NCI-H2171 treated with DMSO at 0.1 percent for 48 hours (cell line): ENCODE results near the gene ME3.
A peak's percentile ranks its signal among the peaks of the same experiment; 100 is the strongest.
"Not testable (repeated sequence)": the region's sequence is repeated elsewhere in the genome, so short reads cannot be mapped to it uniquely, and the experiment has no call there.

Experiments
- DNase-seq: peaks from one replicate; lab custom pipeline; 2025; lab: John Stamatoyannopoulos, UW

The ME3 gene

DNA sequence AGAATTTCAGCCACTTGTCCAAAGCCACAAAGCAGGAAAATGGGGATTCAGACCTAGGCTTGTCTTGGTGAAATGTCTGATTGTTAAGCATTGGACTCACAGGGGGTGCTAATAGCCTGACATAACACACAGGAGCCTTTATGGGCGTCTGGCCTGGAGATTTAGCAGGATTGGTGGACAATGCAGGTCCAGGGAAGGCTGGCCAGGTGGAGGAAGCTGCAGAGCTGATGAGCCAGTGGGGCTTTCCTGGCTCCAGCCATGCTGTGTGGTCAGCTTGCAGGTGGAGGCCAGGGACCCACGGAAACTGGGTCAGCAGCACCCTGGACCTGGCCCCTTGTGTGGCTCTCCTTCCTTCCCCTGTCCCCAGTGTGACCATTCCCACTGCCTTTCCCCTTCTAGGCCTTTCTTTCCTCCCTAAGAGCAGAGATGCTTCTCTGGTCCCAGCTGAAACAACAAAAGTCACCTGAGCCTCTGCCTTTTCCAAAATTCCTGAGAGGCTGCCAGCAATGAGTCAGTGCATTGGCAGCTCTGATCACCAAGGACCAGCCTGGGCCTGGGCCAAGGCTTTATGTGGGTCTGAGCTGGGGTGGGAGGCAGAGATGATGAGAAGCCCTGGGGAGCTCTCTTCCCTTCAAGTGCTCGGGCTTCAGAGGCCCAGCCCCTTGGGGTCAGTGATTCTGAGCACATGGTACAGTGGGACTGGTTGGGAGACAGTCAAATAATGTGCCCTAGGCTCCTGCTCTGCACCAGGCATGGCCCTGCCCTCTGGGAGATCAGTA is 212.5 kb downstream of the ME3 start:
- no peak for DNase-seq

- DNase-seq: no peak
Measured at GRCh38 chr11:86459002-86459385, 213.4 kb downstream of the ME3 start.

GRCh38 chr11:86458294-86459001 is 214.0 kb downstream of the ME3 start:
- no peak for DNase-seq

DNA sequence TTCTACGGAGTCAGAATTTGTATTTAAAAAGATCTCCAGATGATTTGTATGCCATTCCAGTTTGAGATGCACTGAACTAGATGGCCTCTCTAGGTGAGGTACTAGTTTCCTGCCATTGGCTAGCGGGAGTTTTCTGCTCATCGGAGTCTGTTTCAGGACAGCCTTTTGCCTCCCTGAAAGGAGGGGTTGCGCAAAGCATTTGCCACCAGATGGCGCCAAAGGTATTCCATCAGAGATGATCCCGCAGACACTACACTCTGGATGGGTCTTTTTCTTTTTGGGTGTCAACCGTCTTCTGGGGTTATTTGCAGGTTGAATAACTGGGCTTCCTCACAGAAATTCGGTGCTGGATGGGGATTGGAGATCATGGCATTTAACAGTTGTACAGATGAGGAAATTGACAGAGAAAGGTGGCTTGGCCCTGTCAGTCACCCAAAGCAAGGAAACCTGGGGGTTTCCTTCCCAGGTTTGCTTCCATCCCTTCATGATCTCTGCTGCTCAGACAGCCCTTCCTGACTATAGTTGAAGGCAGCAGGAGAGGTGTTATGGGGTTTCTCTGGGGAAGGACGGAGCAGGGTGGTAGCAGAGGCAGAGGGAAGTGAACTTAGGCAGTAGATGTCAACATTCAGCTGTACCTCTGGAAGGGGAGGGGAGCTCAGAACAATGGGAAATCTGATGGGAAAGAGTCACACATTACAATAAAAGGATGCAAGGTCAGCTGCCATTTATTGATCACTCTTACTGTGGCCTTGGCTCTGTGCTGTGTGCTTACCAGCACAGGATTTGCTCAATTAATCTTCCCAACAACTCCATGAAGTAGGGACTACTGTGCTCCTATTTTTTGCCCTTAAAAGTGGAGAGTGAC is 216.1 kb downstream of the ME3 start:
- DNase-seq: peak; percentile 98

- no peak for DNase-seq
Measured at GRCh38 chr11:86453290-86454030, 219.0 kb downstream of the ME3 start.

DNA sequence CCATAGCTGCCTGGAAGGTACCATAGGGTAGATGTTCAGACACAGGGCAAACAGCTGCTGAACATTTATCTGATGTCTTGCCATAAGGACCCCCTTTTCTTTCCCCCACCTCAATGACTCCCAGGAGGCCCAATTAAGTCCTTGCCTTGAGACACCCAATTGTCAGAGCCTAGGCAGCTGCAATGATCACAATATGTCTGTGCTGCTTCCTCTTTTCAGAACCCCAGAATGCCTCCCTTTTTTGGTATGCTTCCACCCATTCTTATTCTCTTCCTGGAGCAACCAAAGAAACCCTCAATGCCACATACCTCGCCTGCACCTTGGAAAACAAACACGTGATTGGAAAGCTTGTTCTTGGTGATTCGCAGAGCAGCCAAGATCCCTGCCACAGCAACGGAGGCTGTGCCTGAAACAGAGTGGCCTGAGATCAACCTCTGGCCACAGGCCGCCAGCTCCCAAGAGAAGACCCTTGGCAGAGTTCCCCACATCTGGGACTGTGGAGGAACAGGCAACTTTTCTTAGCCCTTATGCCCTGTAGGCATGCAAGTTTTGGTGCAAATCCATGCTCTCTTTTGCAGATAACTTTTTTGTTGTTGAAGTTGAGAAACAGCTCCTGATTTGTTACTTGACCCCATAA is 222.3 kb downstream of the ME3 start:
- DNase-seq: no peak

- DNase-seq: no peak
Measured at GRCh38 chr11:86447763-86448480, 224.5 kb downstream of the ME3 start.

DNA sequence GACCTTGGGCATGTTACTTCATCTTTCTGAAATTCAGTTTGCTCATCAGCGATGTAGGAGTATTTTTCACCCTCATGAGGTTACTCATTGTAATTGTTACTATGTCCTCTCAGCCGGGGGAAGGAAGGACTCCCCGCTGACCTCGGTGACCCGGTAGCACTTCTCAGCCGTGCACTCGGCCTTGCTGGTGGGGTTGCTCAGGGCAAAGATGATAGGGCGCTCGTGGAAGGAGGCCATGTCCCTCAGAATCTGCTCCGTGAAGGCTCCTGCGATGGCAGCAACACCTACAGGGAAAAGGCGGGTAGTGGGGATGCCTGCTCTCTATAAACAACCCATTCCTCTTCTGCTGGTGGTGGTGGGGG is 225.5 kb downstream of the ME3 start:
- no peak for DNase-seq

GRCh38 chr11:86446163-86446923 is 226.1 kb downstream of the ME3 start:
- no peak for DNase-seq

DNA sequence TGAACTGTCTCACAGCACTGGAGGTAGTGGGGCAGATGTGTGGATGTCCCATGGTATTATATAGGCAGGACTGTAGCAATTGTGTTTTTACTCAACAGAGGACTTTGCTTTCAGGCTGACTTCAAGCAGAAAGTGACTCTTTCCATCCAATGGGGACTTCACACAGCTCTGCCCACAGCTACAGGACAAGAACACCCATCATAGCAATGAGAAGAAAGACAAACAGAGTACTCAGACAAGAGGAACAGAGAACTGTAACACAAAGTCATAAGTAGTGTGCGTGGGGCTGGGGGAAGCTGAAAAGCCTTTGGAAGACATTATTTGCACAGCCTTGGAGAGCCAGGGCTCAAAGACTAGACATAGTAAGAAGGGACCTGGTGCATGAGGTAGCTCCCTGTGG is 227.4 kb downstream of the ME3 start:
- DNase-seq: no peak

DNA sequence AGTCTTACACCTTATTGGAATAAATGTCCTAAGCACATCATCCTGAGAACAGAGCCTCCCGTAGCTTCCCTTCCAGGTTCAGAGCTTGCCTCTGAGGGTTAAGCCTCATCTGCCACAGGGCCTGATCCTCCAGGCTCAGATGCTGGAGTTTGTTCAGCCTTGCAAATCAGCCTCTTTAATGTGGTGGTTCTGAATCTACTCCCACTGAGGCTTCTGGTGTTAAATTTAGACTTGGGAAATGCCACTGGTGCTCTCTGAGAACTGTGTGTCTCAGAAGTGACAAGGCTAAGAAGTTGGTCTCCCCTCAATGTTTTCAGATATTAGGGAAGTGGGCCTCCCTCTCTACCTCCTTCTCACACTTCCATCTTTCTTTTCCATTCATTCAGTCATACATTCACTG is 229.0 kb downstream of the ME3 start:
- no peak for DNase-seq

- no peak for DNase-seq
Measured at GRCh38 chr11:86442827-86443226, 229.6 kb downstream of the ME3 start.

DNA sequence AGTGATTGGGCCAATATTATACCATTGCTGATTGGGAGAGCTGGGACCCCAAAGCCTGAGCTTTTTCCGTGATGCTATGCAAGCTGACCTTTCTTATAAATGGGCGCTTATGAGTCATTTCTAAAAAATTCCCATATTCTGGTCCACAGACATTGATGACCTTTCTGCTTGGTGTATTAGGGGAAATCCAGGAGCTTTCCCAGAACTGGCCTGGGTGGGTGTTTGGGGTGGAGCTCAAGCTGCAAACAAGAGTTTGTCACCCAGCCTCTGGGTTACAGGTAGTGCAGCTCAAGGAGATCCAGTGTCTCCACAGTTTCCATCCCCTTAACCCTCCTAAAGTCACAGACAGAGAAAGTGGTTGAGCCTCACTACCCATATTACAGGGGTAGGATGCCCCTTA is 230.0 kb downstream of the ME3 start:
- DNase-seq: no peak

GRCh38 chr11:86440843-86441242 is 231.6 kb downstream of the ME3 start:
- DNase-seq: no peak

DNA sequence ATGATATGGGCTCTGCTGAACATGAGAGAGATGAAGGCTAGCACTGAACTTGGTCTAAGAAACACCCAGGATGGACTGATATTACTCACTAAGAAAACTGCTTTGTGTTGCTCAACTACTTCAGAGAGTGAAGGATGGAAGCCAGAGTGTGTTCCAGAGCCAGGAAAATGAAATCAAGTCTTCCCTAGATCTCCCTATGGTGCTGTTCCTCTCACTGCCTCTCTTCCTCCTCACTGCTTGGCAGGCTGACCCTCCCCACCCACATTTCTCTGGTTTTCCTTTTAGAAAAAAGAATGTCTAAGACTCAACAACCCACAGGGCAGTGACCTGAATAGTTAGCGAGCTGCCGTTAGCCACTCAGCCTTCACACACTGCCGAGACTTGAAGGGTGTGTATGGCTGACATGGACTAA is 232.1 kb downstream of the ME3 start:
- DNase-seq: no peak

DNA sequence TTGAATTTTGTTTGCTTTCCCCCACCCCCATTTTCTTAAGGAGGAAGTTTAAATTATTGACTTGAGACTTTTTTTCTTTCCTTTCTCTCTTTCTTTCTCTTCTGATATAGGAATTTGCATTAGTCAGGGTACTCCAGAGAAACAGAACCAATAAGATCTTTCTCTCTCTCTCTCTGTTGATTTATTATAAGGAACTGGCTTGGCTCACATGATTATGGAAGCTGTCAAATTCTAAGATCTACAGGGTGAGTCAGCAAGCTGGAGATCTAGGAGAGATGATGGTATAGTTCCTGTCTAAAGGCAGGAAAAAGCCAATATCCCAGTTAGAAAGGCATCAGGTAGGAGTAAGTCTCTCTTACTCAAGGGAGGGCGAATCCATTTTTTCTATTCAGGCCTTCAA is 233.7 kb downstream of the ME3 start:
- no peak for DNase-seq

DNA sequence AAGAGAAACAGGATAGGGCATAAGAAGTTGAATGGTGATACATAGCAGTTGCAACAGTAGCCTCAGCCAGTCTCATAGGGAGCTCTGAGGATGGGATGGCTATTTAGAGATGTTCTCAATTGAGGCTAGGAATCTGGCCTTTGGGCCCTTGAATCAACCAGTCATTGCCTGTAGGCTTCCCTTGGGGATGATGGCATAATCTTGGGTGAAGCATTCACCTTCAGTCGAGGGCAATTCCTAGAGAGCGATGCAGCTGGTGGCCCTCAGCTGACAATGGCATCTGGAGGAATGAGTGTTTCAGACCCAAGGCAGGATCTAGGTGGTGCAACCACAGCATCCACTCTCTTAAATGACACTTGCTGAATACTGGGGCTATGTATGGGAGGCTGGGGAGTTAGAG is 236.7 kb downstream of the ME3 start:
- DNase-seq: no peak

DNA sequence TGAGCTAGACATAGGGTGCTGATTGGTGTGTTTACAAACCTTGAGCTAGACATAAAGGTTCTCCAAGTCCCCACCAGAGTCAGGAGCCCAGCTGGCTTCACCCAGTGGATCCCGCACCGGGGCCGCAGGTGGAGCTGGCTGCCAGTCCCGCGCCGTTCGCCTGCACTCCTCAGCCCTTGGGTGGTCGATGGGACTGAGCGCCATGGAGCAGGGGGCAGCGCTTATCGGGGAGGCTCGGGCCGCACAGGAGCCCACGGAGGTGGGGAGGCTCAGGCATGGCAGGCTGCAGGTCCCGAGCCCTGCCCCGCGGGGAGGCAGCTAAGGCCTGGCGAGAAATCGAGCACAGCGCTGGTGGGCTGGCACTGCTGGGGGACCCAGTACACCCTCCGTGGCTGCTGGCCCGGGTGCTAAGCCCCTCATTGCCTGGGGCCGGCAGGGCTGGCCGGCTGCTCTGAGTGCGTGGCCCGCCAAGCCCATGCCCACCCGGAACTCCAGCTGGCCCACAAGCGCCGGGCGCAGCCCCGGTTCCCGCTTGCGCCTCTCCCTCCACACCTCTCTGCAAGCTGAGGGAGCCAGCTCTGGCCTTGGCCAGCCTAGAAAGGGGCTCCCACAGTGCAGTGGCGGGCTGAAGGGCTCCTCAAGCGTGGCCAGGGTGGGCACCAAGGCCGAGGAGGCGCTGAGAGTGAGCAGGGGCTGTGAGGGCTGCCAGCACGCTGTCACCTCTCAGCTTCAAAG is 238.9 kb downstream of the ME3 start:
- DNase-seq: not testable (repeated sequence)

GRCh38 chr11:86431258-86431657 is 241.2 kb downstream of the ME3 start:
- no peak for DNase-seq
